CD14-positive monocyte (primary cell): Measurements from ENCODE around the gene KIF16B. TPM values are rescaled to one million over a fixed set of nuclear protein-coding genes. Genes with fewer than 3 reads are reported as not detected.
A peak's percentile ranks its signal among the peaks of the same experiment; 100 is the strongest.

Experiments used
- DNase-seq, 3 donors: peaks; one replicate each; pipeline ENCODE4 v3.0.0-alpha.2; 2011 to 2022
- H2AFZ ChIP-seq: 2 replicates; pipeline ENCODE4 v1.6.0; 2012; ENCODE audit warnings: mild to moderate bottlenecking, low read depth, low read length, inconsistent platforms; ENCODE audit not compliant: insufficient read depth, poor library complexity, severe bottlenecking
- H3K27ac ChIP-seq, 2 donors: 1 replicate in 1 of 2; 2 replicates in 1 of 2; pipeline ENCODE4 v1.5.1; 2012 to 2013; ENCODE audit warnings: low read length in 2 of 2, control low read depth in 1 of 2, inconsistent platforms in 1 of 2, low read depth in 1 of 2, mild to moderate bottlenecking in 1 of 2
- H3K27me3 ChIP-seq, 2 donors: one replicate each; pipeline versions ENCODE4 v1.6.0 to v1.6.1; 2011 to 2013; ENCODE audit warnings: low read length in 2 of 2; ENCODE audit not compliant: control insufficient read depth in 2 of 2, insufficient read depth in 2 of 2
- H3K36me3 ChIP-seq, 2 donors: replicated peaks in 1 of 2; 1 replicate in 1 of 2; 2 replicates in 1 of 2; pipeline versions ENCODE4 v1.5.1 to v1.6.1; 2012 to 2013; ENCODE audit warnings: low read length in 2 of 2, control low read depth in 1 of 2, inconsistent platforms in 1 of 2, mild to moderate bottlenecking in 1 of 2; ENCODE audit not compliant: insufficient read depth in 2 of 2, control insufficient read depth in 1 of 2
- H3K4me1 ChIP-seq, 2 donors: 1 replicate in 1 of 2; 2 replicates in 1 of 2; pipeline versions ENCODE4 v1.5.1 to v1.6.1; 2012 to 2013; ENCODE audit warnings: low read length in 2 of 2, control low read depth in 1 of 2, inconsistent platforms in 1 of 2, mild to moderate bottlenecking in 1 of 2, moderate library complexity in 1 of 2; ENCODE audit not compliant: insufficient read depth in 2 of 2, control insufficient read depth in 1 of 2
- H3K4me2 ChIP-seq: replicated peaks from 2 replicates; pipeline ENCODE3; 2012; ENCODE audit warnings: low read length, moderate library complexity, mild to moderate bottlenecking; ENCODE audit not compliant: poor library complexity, severe bottlenecking; ENCODE audit errors: extremely low read depth
- H3K4me3 ChIP-seq, 3 experiments: fragments of 200-600 bp in 1 of 3; sonication (generic) in 1 of 3; replicated peaks in 1 of 3; 1 replicate in 2 of 3; 2 replicates in 1 of 3; pipeline ENCODE4 v1.5.1; 2011 to 2013; ENCODE audit warnings: low read length in 3 of 3, mild to moderate bottlenecking in 3 of 3, control low read depth in 2 of 3, low read depth in 2 of 3, inconsistent platforms in 1 of 3, moderate library complexity in 1 of 3
- H3K79me2 ChIP-seq: 2 replicates; pipeline ENCODE4 v1.6.0; 2012; ENCODE audit warnings: mild to moderate bottlenecking, control low read depth, inconsistent platforms, low read length, moderate library complexity; ENCODE audit not compliant: insufficient read depth
- H3K9ac ChIP-seq: 2 replicates; pipeline ENCODE4 v1.6.0; 2017; ENCODE audit warnings: low read length, mild to moderate bottlenecking; ENCODE audit not compliant: insufficient read depth, poor library complexity, severe bottlenecking
- H3K9me3 ChIP-seq, 2 donors: replicated peaks in 1 of 2; 1 replicate in 1 of 2; 2 replicates in 1 of 2; pipeline versions ENCODE4 v1.5.1 to v1.6.1; 2012 to 2013; ENCODE audit warnings: low read length in 2 of 2, control low read depth in 1 of 2; ENCODE audit not compliant: control insufficient read depth in 1 of 2, insufficient read depth in 1 of 2
- H4K20me1 ChIP-seq: 2 replicates; pipeline ENCODE4 v1.6.0; 2012; ENCODE audit warnings: mild to moderate bottlenecking, low read length, control low read depth, moderate library complexity; ENCODE audit not compliant: insufficient read depth
- H3K27ac Mint-ChIP-seq, 7 donors: one replicate each; pipeline ENCODE4 v1.8.0; 2020; ENCODE audit warnings: mild to moderate bottlenecking in 7 of 7, mixed read lengths in 7 of 7, moderate library complexity in 6 of 7, inconsistent platforms in 2 of 7
- H3K27me3 Mint-ChIP-seq, 3 donors: one replicate each; pipeline ENCODE4 v1.8.0; 2021 to 2022; ENCODE audit warnings: low read depth in 3 of 3, mild to moderate bottlenecking in 3 of 3, mixed read lengths in 3 of 3, moderate library complexity in 3 of 3, inconsistent platforms in 1 of 3
- H3K36me3 Mint-ChIP-seq, 2 donors: one replicate each; pipeline ENCODE4 v1.8.0; 2020; ENCODE audit warnings: mixed read lengths in 2 of 2, inconsistent platforms in 1 of 2, mild to moderate bottlenecking in 1 of 2
- H3K4me1 Mint-ChIP-seq: one replicate; pipeline ENCODE4 v1.8.0; 2020; ENCODE audit warnings: mild to moderate bottlenecking, mixed read lengths
- H3K4me3 Mint-ChIP-seq, 2 donors: one replicate each; pipeline ENCODE4 v1.8.0; 2020; ENCODE audit warnings: mild to moderate bottlenecking in 2 of 2, mixed read lengths in 2 of 2, moderate library complexity in 1 of 2
- H3K9me3 Mint-ChIP-seq, 7 donors: one replicate each; pipeline ENCODE4 v1.8.0; 2020 to 2022; ENCODE audit warnings: mixed read lengths in 7 of 7, mild to moderate bottlenecking in 6 of 7, moderate library complexity in 6 of 7, inconsistent platforms in 2 of 7
- WGBS: methylation state at CpG from one replicate; pipeline ENCODE4 v1.1.5; 2013; ENCODE audit warnings: missing lambda C conversion rate; ENCODE audit not compliant: insufficient coverage; 5-methylcytosine and 5-hydroxymethylcytosine counted together
- intact Hi-C, 2 donors: fragments of 100-400 bp; cut with micrococcal nuclease; formaldehyde crosslinking; loops; one replicate each; pipeline versions ENCODE4 v1.15.0 to v1.15.1; 2023
- polyA plus RNA-seq, 3 donors: library from polyadenylated mRNA; depleted of rRNA in 1 of 3; unstranded in 2 of 3; stranded (reverse) in 1 of 3; fragments of 300-500 nt in 2 of 3; fragments of >200 nt in 1 of 3; fragmentation: Illumina TruSeq in 2 of 3; gene quantifications; 1 replicate in 2 of 3; 2 replicates in 1 of 3; pipeline ENCODE4 v1.2.3, GENCODE V29; 2012 to 2021
- TF ChIP-seq, protein P1 (sequence below): fragments of 200-600 bp; IDR thresholded peaks from one replicate; pipeline ENCODE4 v1.8.0; 2022; ENCODE audit warnings: antibody characterized with exemption, mild to moderate bottlenecking

KIF16B gene
- polyA plus RNA-seq, 3 donors: 0.89 to 2.9 (median 2.8) TPM

- H3K36me3 ChIP-seq: peaks cover 0 to 8% of the 10 kb centered on the region in 2 donors
- H3K9me3 ChIP-seq: no peaks in the 10 kb centered on the region
- Mint-ChIP-seq H3K27ac (no peak overlapping the region), H3K27me3 (no peaks in the 10 kb centered on the region), H3K36me3 (peaks cover 11 to 17% of the 10 kb centered on the region in 2 donors), H3K4me1 (no peaks in the 10 kb centered on the region), H3K4me3 (no peak overlapping the region), H3K9me3 (peaks cover 0 to 5% (median 0%) of the 10 kb centered on the region in 7 donors)
- WGBS: no CpG with 5 or more reads among the region's 2 CpGs
- no peak overlapping the region for H3K4me3 ChIP-seq
- no peak overlapping the region for H3K27ac ChIP-seq
- intact Hi-C loops: no loop called here
- H3K9ac ChIP-seq: no peak overlapping the region
- H4K20me1 ChIP-seq: no peaks in the 10 kb centered on the region
- no peaks in the 10 kb centered on the region for H3K79me2 ChIP-seq
- H3K27me3 ChIP-seq: no peaks in the 10 kb centered on the region
- no peaks in the 10 kb centered on the region for H3K4me1 ChIP-seq
- DNase-seq: no peak
- H2AFZ ChIP-seq: no peak overlapping the region
- TF ChIP-seq, protein P1, sequence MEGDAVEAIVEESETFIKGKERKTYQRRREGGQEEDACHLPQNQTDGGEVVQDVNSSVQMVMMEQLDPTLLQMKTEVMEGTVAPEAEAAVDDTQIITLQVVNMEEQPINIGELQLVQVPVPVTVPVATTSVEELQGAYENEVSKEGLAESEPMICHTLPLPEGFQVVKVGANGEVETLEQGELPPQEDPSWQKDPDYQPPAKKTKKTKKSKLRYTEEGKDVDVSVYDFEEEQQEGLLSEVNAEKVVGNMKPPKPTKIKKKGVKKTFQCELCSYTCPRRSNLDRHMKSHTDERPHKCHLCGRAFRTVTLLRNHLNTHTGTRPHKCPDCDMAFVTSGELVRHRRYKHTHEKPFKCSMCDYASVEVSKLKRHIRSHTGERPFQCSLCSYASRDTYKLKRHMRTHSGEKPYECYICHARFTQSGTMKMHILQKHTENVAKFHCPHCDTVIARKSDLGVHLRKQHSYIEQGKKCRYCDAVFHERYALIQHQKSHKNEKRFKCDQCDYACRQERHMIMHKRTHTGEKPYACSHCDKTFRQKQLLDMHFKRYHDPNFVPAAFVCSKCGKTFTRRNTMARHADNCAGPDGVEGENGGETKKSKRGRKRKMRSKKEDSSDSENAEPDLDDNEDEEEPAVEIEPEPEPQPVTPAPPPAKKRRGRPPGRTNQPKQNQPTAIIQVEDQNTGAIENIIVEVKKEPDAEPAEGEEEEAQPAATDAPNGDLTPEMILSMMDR: no peak
- H3K4me2 ChIP-seq: no peak overlapping the region
These were observed 191.8 kb downstream of the KIF16B start for GRCh38 chr20:16381444-16381843.

GRCh38 chr20:16378712-16379370, 194.4 kb downstream of the KIF16B start:
- Mint-ChIP-seq H3K9me3 (peaks cover 0 to 6% (median 1%) of the 10 kb centered on the region in 7 donors), H3K27ac (peak overlapping the region in 1 of 7 donors; percentile 7), H3K4me1 (no peaks in the 10 kb centered on the region), H3K4me3 (no peak overlapping the region), H3K36me3 (peaks cover 11 to 17% of the 10 kb centered on the region in 2 donors), H3K27me3 (peaks cover 0 to 2% (median 0%) of the 10 kb centered on the region in 3 donors)
- Histone ChIP-seq H3K4me1 (no peaks in the 10 kb centered on the region), H3K27me3 (no peaks in the 10 kb centered on the region), H3K4me2 (no peak overlapping the region), H3K27ac (no peak overlapping the region), H3K9ac (no peak overlapping the region), H4K20me1 (no peaks in the 10 kb centered on the region), H2AFZ (no peak overlapping the region), H3K36me3 (peaks cover 0 to 10% of the 10 kb centered on the region in 2 donors), H3K79me2 (no peaks in the 10 kb centered on the region), H3K4me3 (no peak overlapping the region), H3K9me3 (no peaks in the 10 kb centered on the region)
- DNase-seq: no peak
- WGBS: 98% methylated on average over 4 of the region's 7 CpGs
- intact Hi-C loops: no loop called here
- TF ChIP-seq, protein P1: no peak
